GM10248 (cell line): ENCODE measurements around the gene HEXD.

Experiments used
- CTCF ChIA-PET: fragments of 300-600 bp; sonication (Branson Sonifier 250); formaldehyde crosslinking; extraction: SDS; loops from one replicate; lab custom pipeline; 2021; ENCODE audit warnings: antibody characterized with exemption; lab: Yijun Ruan, JAX
- POLR2A ChIA-PET: fragments of 350-650 bp; sonication (Branson Sonifier 250); formaldehyde crosslinking; extraction: SDS; loops from one replicate; lab custom pipeline; 2020; ENCODE audit warnings: antibody characterized with exemption; lab: Yijun Ruan, JAX
- DNase-seq: peaks from one replicate; pipeline ENCODE4 v3.0.0; 2012; ENCODE audit errors: extremely low spot score
- CTCF ChIP-seq: IDR thresholded peaks from 2 replicates; pipeline ENCODE4 v1.5.1; 2012; ENCODE audit warnings: mild to moderate bottlenecking, low read depth; ENCODE audit errors: extremely low read depth, missing control alignments, control extremely low read depth

Gene HEXD

DNA sequence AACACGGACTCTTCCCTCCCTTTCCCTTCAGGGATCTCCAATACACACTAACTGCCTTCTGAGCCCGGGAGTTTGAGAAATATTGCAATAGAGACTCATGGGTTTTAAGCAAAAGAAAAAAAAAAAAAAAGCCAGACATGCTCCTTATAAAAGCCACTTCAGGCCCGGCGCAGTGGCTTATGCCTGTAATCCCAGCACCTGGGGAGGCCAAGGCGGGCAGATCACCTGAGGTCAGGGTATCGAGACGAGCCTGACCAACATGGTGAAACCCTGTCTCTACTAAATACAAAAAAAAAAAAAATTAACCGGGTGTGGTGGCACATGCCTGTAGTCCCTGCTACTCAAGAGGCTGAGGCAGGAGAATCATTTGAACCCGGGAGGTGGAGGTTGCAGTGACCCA is 2.4 kb upstream of the HEXD start:
- no peak for TF ChIP-seq CTCF
- POLR2A ChIA-PET = no interaction called here
- no peak for DNase-seq
- CTCF ChIA-PET = interaction anchor here (0.8 to 2.6 kb wide), 4 partner anchors 12 to 65 kb away, joined by 3 to 10 read pairs (median 3); no protein-coding TSS in a partner anchor

DNA sequence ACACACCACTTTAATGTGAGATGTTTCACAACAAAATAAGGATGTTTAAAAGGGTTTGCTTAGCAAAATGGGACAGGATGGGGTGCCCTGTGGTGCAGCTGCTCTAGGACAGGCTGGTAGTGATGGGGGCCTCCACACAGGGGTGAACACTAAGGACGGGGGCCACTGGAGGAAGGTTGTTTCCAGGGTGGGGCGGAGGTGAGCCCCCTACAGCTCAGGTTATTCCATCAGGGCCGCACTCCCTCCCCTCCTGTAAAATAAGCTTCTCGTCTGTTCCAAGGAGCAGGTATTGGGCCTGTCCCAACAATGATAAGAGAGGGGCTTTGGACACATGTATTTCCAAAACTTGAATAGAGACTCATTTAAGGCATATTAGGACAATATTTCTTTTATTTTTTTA is 1.9 kb upstream of the HEXD start:
- ChIA-PET CTCF (interaction anchor here (0.8 to 2.6 kb wide), 6 partner anchors 8 to 66 kb away, joined by 3 to 10 read pairs (median 3); no protein-coding TSS in a partner anchor), POLR2A (no interaction called here)
- no peak for DNase-seq
- TF ChIP-seq CTCF = no peak

DNA sequence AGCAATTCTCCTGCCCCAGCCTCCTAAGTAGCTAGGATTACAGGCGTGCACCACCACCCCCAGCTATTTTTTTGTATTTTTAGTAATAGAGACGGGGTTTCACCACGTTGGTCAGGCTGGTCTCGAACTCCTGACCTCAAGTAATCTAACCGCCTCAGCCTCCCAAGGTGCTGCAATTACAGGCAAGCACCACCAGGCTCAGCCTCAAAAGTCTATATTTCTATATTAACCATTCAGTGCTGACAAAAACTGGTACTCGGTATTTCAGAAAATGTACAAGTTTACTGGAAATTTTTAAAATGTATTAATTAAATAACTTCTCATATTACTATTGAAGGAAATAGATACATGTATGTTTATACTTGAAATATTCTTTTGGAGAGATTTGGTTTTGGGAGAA is 1.4 kb upstream of the HEXD start:
- no peak for TF ChIP-seq CTCF
- POLR2A ChIA-PET = interaction anchor here (0.7 kb wide), 1 partner anchor 333 kb away, joined by 4 read pairs; no protein-coding TSS in a partner anchor
- no peak for DNase-seq
- CTCF ChIA-PET = interaction anchor here (0.8 to 2.6 kb wide), 7 partner anchors 9 to 66 kb away, joined by 3 to 10 read pairs (median 3); no protein-coding TSS in a partner anchor

DNA sequence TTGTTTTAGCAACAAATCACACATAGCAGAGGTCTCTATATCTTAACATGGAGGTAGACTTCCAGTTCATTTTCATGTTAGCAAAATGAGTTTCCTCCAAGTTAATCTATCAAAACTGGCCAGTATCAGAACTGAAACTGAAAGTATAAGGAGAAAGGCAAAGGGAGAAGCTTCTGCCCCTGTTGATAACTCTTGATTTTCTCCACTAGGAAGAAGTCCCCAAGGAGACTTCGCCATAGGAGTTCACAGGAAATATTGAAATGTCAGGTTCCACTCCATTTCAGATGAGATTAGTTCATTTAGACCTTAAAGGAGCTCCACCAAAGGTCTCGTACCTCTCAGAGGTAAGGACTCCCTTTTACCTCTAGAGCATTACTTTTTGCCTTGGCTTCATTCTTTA is 1.4 kb downstream of the HEXD start:
- POLR2A ChIA-PET = interaction anchor here (1.2 kb wide), 1 partner anchor 30 kb away, joined by 3 read pairs; no protein-coding TSS in a partner anchor
- no peak for TF ChIP-seq CTCF
- DNase-seq = no peak
- CTCF ChIA-PET = interaction anchor here (1.3 to 2.5 kb wide), 7 partner anchors 8 to 389 kb away, joined by 3 to 6 read pairs (median 5); no protein-coding TSS in a partner anchor

- ChIA-PET POLR2A (interaction anchor here (0.6 kb wide), 1 partner anchor 657 kb away, joined by 5 read pairs; no protein-coding TSS in a partner anchor), CTCF (interaction anchor here (0.7 to 1.7 kb wide), 3 partner anchors 12 to 24 kb away, joined by 3 to 12 read pairs (median 4); no protein-coding TSS in a partner anchor)
- peak; percentile 56 for TF ChIP-seq CTCF
- DNase-seq = peak; percentile 64
These were observed 6.1 kb downstream of the HEXD start for GRCh38 chr17:82424001-82424862.

- POLR2A ChIA-PET = interaction anchor here (0.6 kb wide), 1 partner anchor 656 kb away, joined by 5 read pairs; no protein-coding TSS in a partner anchor
- CTCF ChIA-PET = interaction anchor here (0.7 to 1.7 kb wide), 3 partner anchors 11 to 24 kb away, joined by 3 to 12 read pairs (median 4); no protein-coding TSS in a partner anchor
- no peak for DNase-seq
- no peak for TF ChIP-seq CTCF
These were observed 6.7 kb downstream of the HEXD start for GRCh38 chr17:82424863-82425159.
